Putamen (tissue), 1 donor: Measurements from ENCODE around the gene DAZAP2.

Source experiments
- DNase-seq: peaks from one replicate; pipeline ENCODE4 v3.0.0-alpha.2; 2016; ENCODE audit warnings: low spot score

The DAZAP2 gene, protein sequence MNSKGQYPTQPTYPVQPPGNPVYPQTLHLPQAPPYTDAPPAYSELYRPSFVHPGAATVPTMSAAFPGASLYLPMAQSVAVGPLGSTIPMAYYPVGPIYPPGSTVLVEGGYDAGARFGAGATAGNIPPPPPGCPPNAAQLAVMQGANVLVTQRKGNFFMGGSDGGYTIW

DNA sequence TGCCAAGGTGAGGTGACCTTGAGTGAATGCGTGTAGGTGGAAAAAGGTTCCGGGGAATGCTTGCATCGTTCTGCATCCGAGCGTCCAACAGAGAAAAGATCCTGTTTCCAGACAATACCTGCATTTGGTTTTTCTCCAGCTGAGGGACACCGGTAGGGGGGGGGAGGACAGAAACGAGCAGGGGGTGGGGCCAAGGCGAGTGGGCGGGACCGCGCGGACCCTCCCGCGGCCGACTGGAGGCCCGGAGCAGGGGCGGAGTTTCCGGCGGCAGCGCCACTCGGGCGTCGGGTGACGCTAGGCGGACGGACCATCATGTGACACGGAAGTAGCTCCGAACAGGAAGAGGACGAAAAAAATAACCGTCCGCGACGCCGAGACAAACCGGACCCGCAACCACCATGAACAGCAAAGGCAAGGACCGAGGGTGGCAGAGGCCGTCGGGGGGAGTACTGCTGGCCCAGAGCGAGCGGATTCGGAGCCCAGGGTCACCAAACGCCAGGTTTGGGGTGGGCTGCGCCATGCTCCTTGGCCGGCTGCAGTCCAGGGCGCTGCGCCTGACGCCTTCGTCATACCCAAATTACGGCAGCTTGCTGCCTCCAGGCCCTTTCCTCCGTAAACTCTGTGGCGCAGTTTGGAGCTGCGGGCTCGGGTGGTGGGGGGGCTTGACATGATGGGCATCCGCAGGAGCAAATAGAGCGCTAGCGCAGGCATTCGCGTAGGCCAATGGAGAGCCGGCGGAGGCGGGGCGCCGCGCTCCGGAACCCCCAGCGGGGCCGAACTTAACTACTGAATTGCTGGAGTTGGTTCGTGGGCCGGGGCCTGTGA is at the start of gene DAZAP2:
Gene DAZAP2, plus strand, starts transcription at position 317 of the 825 bp plus-strand sequence. Its CDS starts 82 bp downstream, at position 399.
- peak; percentile 96 for DNase-seq

DNA sequence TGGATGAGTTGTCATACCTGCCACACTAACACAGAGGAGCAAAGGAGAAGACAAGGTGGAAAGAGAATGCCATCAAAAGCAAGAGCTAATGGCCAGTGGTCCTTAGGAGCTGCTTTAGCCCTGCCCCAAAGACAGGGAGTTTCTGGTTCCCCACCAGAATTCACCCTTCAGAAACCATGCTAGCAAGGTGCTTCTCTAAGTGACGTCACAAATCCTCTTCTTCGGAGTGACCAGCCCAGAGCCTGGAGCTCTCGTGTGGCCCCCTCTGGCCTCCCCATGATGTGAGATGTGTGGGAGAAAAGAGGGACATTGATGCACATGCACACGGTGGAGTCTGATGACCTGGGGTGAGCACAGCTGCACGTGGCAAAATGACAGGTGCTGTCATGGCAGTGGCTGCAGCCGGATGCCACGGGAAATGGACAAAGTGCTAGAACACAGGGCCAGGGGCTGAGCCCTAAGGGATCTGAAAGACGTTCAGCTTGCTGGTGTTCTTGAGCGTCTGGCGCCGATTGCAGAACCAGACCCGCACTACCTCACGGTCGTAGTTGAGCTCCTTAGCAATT is 48.8 kb upstream of the DAZAP2 start:
- no peak for DNase-seq

DNA sequence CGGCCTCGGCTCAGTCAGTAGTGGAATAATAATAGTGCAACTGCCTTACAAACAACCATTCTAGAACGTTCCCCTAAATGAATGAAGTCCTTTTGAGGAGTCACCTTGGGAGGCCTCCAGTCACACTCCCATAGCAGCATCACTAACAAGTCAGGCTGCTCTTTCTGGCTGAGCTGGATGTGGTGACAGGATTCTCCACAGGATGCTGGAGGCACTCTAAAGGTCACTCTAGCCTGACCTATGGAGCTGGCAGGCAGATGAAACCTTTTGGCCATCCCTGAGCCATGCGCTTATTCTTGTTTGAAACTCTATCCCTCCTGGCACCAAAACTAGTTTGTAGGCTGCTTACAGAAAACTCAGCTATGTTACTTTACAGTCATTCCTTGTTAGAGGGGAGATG is 47.8 kb upstream of the DAZAP2 start:
- no peak for DNase-seq

DNA sequence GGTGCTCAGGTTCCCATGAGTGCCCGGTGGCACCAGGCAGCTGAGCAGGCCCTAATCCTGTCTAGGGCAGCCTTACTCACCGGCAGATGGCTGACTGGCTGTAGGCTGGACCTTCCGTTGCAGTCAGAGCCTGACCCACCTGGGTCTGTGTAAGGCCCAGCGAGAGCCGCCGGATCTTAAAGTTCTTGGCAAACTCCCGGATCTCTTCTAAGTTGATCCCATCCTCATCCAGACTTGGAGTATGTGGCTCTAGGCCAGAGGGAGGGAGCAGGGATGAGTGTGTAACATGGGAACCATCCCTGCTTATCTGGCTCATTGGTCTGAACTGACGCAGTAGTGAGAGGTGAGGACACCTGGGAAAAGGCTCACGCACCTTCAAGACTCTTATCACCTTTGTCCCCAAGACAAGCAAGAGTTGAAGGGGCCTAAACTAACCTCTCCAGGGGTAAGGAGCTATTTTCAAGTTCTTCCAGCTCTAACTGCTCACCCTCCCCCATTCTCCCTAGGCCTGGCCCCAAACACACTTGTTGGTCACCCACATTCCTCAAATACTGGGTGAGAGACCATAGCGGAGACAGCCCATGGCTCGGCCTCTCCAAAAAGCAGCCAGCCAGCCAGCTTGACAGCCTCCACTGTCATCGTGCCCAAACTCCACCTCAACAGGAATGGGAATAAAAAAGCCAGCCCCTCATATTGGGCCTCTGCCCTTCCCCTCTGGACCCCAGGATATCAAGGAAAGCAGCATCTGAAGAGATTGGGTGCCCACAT is 46.9 kb upstream of the DAZAP2 start:
- DNase-seq = no peak

DNA sequence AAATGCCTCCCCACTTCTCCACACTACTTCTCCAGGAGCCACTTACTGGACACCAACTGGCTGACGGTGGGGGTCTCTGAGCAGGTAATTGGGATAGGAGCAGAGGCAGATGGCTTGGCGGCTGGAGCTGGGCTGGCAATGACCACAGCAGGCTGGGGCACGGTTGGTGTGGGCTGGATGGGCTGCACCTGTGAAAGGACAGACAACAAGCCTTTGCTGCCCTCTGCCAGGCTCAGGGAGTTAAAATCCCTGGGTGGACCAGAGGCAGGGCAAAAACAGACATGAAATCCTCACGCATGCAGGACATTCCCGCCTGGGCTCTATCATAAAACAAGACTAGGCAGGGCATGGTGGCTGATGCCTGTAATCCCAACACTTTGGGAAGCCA is 46.3 kb upstream of the DAZAP2 start:
- no peak for DNase-seq

DNA sequence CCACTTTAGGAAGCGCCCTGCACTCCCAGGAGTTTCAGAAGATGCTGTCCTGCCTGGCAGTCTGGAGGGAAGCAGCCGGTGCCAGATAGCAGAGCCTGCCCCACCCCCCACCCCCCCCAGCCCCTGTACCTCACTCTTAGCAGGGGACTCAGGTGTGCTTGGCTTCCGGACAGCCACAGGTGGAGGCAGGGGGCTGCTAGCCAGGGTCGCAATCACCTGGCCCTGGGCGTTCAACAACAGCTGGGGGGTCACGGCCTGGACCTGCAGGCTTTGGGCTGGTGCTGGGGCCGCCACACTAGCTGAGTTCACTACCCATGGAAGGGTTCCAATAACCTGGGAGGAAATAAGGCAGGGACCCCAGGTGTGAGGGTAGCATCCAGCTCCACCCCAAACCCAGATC is 42.8 kb upstream of the DAZAP2 start:
- no peak for DNase-seq

DNA sequence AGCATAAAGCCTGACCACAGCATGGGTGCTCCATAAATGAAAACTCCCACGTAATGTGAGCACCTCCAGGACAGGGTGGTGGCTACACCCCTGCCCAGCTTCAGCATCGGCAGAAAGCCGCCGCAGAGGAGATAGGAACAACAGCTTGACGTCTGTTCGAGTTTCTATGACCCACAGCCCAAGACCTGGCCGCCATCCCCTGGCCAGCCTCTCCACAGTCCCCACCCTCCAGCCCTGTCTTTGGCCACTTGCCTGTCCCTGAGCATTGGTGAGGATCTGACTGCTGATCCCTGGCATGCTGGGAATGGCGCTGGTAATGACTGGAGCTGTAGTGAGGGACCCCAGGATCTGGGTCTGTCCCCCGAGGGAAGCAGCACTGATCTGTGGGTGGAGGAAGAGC is 42.1 kb upstream of the DAZAP2 start:
- no peak for DNase-seq

DNA sequence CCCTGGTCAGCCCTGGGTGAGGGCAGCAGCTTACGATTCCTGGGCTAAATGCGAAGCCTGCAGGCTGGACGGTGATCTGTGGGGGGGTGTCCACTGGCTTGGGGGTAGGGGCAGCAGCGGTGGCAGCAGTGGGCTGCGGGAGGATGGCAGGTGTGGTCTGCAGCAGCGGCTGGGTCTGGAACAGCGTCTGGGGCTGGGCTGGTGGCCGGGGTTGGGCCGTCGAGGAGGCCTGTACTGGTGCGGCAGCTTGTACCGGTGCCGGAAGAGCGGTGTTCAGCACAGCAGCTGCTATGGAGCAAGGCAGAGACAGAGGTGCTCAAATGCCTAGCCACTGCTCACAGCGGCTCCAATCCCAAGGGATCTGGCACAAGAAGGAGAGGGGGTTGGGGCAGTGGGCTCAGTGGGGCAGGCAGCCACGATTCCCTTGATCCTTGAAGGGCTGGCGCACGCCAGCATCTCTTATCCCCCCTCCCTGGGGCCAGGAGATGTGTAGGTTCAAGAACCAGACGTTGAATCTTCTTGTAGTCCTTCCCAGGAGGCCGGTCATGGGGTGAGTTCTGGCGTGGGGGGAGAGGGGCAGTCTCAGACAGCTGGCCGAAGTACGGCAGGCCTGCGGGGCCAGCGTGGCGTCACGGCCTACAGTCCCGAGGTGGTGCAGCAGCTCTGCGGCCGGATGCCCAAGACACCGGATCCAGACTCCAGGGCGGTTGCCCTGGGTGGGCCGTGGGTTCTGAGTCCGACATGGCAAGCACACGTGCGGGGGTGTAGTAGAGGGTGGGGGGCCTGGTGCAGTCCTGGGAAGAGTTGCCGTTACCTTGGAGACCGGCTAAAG is 40.7 kb upstream of the DAZAP2 start:
- no peak for DNase-seq

DNA sequence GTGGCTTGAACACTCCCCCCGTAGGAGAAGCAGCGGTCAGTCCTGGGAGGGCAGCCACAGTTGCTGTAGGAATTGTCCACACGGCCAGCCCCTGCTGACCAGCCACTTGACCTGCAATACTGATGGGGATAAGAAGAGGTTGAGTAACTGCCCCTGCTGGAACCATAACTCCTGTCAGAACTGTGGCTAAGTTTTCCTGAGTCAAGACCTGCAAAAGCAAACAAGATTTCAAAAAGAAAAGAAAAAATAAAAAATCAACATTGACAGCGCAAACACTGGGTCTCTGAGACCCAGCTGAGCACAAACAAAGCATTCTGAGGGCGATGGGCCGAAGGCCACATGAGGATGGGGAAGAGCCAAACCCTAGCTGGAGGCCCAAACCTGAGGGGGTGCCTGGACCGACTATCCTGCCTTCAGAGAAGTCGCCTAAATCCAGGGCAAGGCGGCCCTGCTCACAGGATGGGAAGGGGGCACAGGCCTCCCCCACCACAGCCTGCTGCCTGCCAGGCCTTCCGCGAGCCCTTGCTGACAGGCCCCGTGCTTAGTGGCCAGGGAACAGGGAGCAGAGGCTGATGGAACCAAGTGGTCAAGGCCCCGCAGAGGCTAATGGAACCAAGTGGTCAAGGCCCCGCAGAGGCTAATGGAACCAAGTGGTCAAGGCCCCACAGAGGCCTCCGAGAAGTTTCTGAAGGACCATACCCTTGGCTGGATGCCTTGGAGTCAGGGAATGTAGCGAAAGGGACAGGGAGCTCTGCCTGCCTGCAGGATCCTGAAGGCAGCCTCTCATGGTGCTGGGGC is 39.9 kb upstream of the DAZAP2 start:
- DNase-seq = no peak

DNA sequence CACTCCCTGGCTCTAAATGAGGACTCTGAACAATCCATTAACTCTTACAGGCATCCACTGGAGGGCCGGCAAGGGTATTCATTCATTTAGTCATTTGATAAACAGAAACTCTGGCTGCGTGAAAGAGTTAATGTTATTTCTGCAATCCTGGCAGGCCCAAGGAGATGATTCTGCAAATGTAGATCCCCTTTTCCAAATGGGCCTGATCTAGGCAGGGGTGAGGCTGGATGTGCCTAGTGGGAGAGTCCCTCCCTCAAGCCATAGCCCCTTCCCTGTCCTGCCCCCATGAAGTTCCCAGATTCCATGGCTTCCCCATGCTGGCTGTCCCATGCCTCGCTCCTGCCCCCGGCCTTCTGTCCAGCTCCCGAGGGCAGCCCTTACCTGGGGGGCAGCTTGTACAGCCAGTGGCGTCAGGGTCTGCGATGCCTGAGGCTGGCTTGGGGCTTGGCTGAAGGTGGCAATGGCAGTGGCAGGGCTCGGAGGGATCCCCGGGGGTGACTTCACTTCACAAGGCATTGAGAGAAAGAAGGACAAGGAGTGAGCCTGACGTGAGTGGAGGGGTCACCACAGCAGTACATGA is 39.2 kb upstream of the DAZAP2 start:
- no peak for DNase-seq

DNA sequence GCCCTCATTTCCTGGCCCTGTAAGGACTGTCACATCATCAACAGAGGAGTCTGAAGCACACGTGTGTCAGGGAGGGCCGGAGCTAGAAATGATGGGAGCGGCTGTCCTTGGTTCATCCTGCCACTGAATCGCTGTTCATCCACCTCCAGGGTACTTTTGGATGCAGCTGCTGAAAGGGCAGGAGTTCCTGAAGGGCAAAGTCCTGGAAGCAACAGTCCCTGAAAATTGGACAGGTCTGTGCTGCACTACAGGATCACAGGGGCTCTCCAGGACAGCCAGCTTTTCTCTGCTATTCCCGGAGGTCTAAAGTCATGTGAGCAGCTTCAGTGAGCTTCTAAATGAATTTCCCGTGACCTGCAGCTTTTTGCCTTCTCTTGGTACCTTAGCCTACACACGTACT is 38.5 kb upstream of the DAZAP2 start:
- no peak for DNase-seq

DNA sequence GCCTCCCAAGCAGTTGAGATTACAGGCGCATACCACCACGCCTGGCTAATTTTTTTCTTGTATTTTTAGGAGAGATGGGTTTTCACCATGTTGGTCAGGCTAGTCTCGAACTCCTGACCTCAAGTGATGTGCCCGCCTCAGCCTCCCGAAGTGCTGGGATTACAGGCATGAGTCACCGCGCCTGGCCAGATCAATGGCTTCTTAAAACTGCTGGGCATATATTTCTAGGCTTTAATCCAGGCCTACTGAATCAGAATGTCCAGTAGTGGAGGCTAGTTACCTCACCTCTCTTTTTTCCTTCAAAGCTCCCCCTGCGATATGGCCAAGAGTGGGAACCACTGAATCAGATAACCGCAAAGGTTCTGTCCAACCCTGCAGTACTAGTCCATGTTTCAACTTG is 37.8 kb upstream of the DAZAP2 start:
- no peak for DNase-seq

DNA sequence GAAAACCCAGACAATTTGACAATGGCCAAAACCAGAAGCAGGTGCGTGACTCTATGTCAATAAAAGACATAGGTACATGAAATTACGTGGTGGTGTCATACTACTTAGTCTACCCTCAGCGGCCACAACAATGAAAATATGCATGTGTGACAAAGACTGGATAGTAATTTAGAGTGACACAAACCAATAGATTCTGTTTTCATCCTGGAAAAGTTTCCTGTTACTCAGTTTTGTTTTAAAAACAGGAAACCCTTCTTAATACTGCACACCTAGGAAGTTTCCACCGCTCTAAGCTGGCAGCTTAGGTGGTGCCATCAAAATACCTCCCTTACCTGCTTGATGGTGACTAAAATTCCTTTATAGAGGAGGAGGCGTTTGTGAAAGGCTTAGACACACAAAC is 35.9 kb upstream of the DAZAP2 start:
- DNase-seq = no peak

DNA sequence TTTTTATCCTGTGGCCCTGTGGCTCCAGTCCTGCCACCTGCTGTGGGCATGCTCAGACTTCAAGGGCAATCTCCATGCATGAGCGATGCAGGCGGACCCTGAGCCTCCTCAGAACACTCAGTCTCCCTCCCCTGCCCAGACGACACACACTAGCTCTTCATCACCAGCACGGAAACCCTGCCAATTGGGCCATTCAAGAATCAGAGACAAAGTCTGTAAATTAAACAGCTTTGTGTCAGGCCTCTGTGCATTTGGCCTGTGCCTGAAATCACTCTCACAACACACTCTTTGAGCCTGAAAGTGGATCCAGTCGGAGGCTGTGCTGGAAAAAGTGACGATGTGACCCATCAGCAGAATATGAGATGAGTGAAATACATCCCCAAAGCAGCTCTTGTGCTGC is 33.3 kb upstream of the DAZAP2 start:
- DNase-seq = peak; percentile 27

DNA sequence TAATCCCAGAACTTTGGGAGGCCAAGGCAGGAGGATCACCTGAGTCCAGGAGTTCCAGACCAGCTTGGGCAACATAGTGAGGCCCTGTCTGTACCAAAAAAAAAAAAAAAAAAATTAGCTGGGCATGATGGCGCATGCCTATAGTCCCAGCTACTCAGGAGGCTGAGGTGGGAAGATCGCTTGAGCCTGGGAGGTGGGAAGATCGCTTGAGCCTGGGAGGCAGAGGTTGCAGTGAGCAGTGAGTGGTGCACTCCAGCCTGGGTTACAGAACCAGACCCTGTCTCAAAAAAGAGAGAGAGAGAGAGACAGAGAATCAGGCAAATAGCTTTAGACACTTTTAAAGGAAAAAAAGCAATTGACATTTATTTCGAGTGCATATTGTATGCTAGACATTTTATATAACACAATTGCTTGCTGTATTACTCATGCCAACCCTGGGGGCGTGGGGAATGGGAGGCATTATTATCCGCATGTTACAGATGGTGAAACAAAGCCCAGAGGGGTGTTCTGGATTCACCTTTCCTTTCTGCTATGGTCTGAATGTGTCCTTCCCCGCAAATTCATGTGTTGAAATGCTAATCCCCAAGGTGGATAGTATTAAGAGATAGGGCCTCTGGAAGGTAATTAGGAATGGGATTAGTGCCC is 30.5 kb upstream of the DAZAP2 start:
- peak; percentile 21 for DNase-seq

DNA sequence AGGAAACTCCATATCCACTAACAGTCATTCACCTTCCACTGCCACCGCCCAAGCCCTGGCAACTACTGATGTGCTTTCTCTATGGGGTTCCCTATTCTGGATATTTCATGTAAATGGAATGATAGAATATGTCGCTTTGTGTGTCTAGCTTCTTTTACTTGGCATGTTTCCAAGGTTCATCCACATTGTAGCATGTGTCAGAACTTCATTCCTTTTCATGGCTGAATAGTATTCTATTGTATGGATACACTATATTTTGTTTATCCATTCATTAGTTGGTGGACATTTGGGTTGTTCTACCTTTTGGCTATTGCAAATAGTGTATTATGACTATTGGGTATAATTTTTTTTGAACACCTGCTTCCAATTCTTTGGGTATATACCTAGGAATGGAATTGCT is 29.4 kb upstream of the DAZAP2 start:
- no peak for DNase-seq

DNA sequence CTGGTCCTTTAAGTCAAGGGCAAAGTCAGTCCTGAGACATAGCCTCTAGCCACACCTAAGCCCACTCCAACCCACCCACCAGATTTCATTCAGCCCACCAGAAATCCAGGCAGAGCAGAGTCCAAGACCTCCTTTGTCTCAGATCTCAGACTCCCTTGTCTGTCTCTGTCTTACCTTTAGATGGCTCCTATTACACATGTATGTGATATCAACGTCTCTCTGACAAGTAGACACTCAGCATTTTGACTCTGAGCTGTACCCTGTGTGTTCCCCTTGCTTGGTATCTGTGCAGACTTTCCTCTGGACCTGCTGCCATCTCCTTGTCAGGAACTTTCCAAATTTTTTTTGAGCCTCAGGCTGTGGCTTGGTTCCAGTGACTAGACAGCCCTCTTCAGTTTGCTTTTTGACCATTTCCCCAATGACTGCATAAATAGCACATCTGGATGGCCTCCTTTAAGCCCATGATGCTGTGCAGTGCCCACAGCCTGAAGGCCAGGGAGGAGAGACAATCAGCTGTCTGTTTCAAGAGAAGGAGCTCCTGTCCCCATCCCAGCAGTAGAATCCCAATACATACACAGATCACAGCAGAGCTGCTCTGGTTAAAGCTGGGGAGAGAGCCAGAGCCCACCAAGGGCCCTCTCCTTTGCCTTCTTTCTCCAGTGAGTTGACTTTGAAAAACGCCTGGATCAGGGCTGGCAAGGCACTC is 27.8 kb upstream of the DAZAP2 start:
- peak; percentile 80 for DNase-seq

DNA sequence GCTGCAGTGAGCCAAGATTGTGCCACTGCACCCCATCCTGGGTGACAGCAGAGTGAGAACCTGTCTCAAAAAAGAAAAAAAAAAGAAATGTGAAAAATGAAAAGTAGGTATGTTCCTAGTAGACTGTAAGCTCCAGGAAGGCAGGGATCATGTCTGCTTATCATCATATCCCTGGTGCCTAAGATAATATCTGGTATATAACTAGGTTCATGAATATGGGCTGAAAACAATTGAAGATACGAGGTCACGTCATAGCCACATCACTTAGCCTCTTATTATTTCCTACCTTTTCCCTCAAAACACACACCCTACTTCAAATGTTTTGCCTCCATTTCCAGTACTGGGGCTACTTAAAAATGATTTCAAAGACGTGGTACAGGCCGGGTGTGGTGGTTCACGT is 23.7 kb upstream of the DAZAP2 start:
- DNase-seq = no peak

DNA sequence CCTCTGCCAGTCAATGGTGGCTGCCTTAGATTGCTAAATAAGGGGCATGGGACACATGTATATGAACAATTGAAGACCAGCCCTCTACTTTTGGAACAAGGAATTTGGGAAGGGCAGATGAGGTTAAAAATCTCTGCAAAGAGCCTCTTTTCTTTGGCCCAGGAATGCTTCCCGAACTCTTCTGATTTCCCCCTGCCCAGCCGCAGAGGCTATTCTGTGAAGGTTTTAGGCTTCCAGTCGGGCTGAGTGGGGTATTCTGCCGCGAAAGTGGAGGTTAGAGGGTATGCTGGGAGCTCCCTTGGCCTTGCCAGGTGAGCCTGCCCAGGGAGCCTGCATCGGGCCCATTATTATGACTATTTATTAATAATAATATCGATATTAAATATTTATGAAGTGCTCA is 22.0 kb upstream of the DAZAP2 start:
- no peak for DNase-seq
